ENCODE data around the gene DNM2.
A peak's percentile ranks its signal among the peaks of the same experiment; 100 is the strongest.

Gene DNM2

GRCh38 chr19:10761443-10762250, 43.8 kb downstream of the DNM2 start:
- Mint-ChIP-seq H3K27me3 (no peaks in the 10 kb centered on the region), H3K4me1 (peaks cover 55 to 90% of the 10 kb centered on the region in 2 donors), H3K4me3 (no peak overlapping the region), H3K27ac (peak overlapping the region; percentile 94), H3K9me3 (peaks cover 4% of the 10 kb centered on the region in 2 donors), H3K36me3 (peaks cover 50 to 54% of the 10 kb centered on the region in 2 donors)
- DNase-seq, result no peak
- ATAC-seq (replicated peaks), result no peak

- DNase-seq, result no peak
- ATAC-seq (replicated peaks), result no peak
- H3K36me3 Mint-ChIP-seq, result peaks cover 51 to 54% of the 10 kb centered on the region in 2 donors
- peak overlapping the region in 1 of 2 donors; percentile 55 for H3K4me3 Mint-ChIP-seq
- H3K27me3 Mint-ChIP-seq, result no peaks in the 10 kb centered on the region
- H3K9me3 Mint-ChIP-seq, result peaks cover 4% of the 10 kb centered on the region in 2 donors
- peak overlapping the region; percentile 94 for H3K27ac Mint-ChIP-seq
- peaks cover 49 to 86% of the 10 kb centered on the region in 2 donors for H3K4me1 Mint-ChIP-seq
Measured at GRCh38 chr19:10762656-10763055, 44.8 kb downstream of the DNM2 start.

GRCh38 chr19:10763411-10763810, 45.5 kb downstream of the DNM2 start:
- DNase-seq (no peak), ATAC-seq (replicated peaks) (no peak)
- peaks cover 53 to 57% of the 10 kb centered on the region in 2 donors for H3K36me3 Mint-ChIP-seq
- H3K4me1 Mint-ChIP-seq, result peaks cover 50 to 85% of the 10 kb centered on the region in 2 donors
- H3K9me3 Mint-ChIP-seq, result peaks cover 4% of the 10 kb centered on the region in 2 donors
- peak overlapping the region; percentile 79 for H3K27ac Mint-ChIP-seq
- no peaks in the 10 kb centered on the region for H3K27me3 Mint-ChIP-seq
- peak overlapping the region; percentile 10 to 16 for H3K4me3 Mint-ChIP-seq

GRCh38 chr19:10763828-10764339, 46.0 kb downstream of the DNM2 start:
- peaks cover 52 to 57% of the 10 kb centered on the region in 2 donors for H3K36me3 Mint-ChIP-seq
- ATAC-seq (replicated peaks), result no peak
- peaks cover 1 to 3% of the 10 kb centered on the region in 2 donors for H3K9me3 Mint-ChIP-seq
- H3K4me1 Mint-ChIP-seq, result peaks cover 53 to 85% of the 10 kb centered on the region in 2 donors
- no peak for DNase-seq
- peak overlapping the region in 1 of 2 donors; percentile 16 for H3K4me3 Mint-ChIP-seq
- H3K27me3 Mint-ChIP-seq, result no peaks in the 10 kb centered on the region
- H3K27ac Mint-ChIP-seq, result peak overlapping the region; percentile 79

- Mint-ChIP-seq H3K27me3 (no peaks in the 10 kb centered on the region), H3K4me3 (peak overlapping the region in 1 of 2 donors; percentile 41), H3K4me1 (peaks cover 53 to 85% of the 10 kb centered on the region in 2 donors), H3K9me3 (no peaks in the 10 kb centered on the region), H3K36me3 (peaks cover 55 to 57% of the 10 kb centered on the region in 2 donors), H3K27ac (peak overlapping the region; percentile 73)
- DNase-seq (no peak), ATAC-seq (replicated peaks) (no peak)
Measured at GRCh38 chr19:10764340-10764894, 46.5 kb downstream of the DNM2 start.

- Mint-ChIP-seq H3K4me1 (peaks cover 51 to 83% of the 10 kb centered on the region in 2 donors), H3K4me3 (no peak overlapping the region), H3K36me3 (peaks cover 58 to 59% of the 10 kb centered on the region in 2 donors), H3K27ac (no peak overlapping the region), H3K27me3 (no peaks in the 10 kb centered on the region), H3K9me3 (peaks cover 3 to 4% of the 10 kb centered on the region in 2 donors)
- ATAC-seq (replicated peaks) (no peak), DNase-seq (no peak)
Measured at GRCh38 chr19:10766049-10766623, 48.3 kb downstream of the DNM2 start.

GRCh38 chr19:10766671-10767201, 48.9 kb downstream of the DNM2 start:
- ATAC-seq (replicated peaks), result no peak
- Mint-ChIP-seq H3K9me3 (peaks cover 3 to 4% of the 10 kb centered on the region in 2 donors), H3K4me1 (peaks cover 46 to 77% of the 10 kb centered on the region in 2 donors), H3K4me3 (no peak overlapping the region), H3K36me3 (peaks cover 53 to 57% of the 10 kb centered on the region in 2 donors), H3K27me3 (no peaks in the 10 kb centered on the region), H3K27ac (no peak overlapping the region)
- DNase-seq, result no peak

- peaks cover 3 to 4% of the 10 kb centered on the region in 2 donors for H3K9me3 Mint-ChIP-seq
- peaks cover 38 to 68% of the 10 kb centered on the region in 2 donors for H3K4me1 Mint-ChIP-seq
- H3K27ac Mint-ChIP-seq, result peak overlapping the region; percentile 47
- H3K36me3 Mint-ChIP-seq, result peaks cover 52 to 54% of the 10 kb centered on the region in 2 donors
- H3K27me3 Mint-ChIP-seq, result no peaks in the 10 kb centered on the region
- ATAC-seq (replicated peaks) (no peak), DNase-seq (no peak)
- no peak overlapping the region for H3K4me3 Mint-ChIP-seq
Measured at GRCh38 chr19:10767726-10768125, 49.8 kb downstream of the DNM2 start.

DNA sequence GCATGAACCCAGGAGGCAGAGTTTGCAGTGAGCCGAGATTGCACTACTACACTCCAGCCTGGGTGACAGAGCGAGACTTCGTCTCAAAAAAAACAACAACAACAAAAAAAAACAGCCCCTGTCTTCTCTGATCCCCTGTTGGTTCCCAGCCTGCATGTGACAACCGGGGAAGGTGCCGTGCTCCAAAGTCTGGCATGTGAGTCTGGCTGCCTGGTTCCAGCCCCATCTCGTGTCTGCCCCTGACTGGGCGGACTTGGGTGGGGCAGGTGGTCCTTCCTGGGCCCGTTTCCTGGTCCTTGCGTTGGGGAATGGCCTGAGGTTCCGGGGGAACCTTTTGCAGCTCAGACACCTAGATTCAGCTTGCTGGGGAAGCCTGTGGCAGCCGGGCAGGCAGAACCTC, 50.5 kb downstream of the DNM2 start:
- Mint-ChIP-seq H3K36me3 (peaks cover 52 to 53% of the 10 kb centered on the region in 2 donors), H3K4me1 (peaks cover 32 to 61% of the 10 kb centered on the region in 2 donors), H3K4me3 (no peak overlapping the region), H3K9me3 (peaks cover 3 to 4% of the 10 kb centered on the region in 2 donors), H3K27me3 (no peaks in the 10 kb centered on the region), H3K27ac (peak overlapping the region; percentile 89)
- ATAC-seq (replicated peaks) (no peak), DNase-seq (no peak)

DNA sequence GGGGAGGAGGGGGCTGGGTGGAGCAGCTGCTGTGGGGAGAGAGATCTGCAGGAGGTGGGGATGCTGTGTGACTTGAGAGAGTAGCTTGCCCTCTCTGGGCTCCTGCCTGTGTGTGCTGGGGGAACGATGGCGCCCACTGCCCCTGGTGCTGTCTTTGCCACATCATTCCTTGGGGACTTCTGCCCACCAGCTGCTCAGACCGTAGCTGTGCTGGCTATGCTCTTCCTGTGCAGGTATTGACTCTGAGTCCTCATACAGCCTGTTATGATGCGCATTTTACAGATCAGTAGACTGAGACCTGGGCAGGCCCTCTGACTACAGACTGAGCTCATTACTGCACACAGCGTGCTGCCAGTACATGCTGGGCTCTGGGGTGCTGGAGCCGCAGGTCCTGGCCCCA, 51.1 kb downstream of the DNM2 start:
- Mint-ChIP-seq H3K4me1 (peaks cover 28 to 55% of the 10 kb centered on the region in 2 donors), H3K4me3 (no peak overlapping the region), H3K36me3 (peaks cover 46 to 50% of the 10 kb centered on the region in 2 donors), H3K9me3 (peaks cover 3 to 4% of the 10 kb centered on the region in 2 donors), H3K27me3 (no peaks in the 10 kb centered on the region), H3K27ac (peak overlapping the region; percentile 88)
- ATAC-seq (replicated peaks) (peak; percentile 42 to 79), DNase-seq (no peak)

GRCh38 chr19:10769533-10770491, 51.9 kb downstream of the DNM2 start:
- Mint-ChIP-seq H3K27ac (peak overlapping the region; percentile 88), H3K9me3 (peaks cover 3 to 4% of the 10 kb centered on the region in 2 donors), H3K4me3 (no peak overlapping the region), H3K27me3 (no peaks in the 10 kb centered on the region), H3K36me3 (peaks cover 40 to 50% of the 10 kb centered on the region in 2 donors), H3K4me1 (peaks cover 24 to 47% of the 10 kb centered on the region in 2 donors)
- DNase-seq, result no peak
- no peak for ATAC-seq (replicated peaks)

DNA sequence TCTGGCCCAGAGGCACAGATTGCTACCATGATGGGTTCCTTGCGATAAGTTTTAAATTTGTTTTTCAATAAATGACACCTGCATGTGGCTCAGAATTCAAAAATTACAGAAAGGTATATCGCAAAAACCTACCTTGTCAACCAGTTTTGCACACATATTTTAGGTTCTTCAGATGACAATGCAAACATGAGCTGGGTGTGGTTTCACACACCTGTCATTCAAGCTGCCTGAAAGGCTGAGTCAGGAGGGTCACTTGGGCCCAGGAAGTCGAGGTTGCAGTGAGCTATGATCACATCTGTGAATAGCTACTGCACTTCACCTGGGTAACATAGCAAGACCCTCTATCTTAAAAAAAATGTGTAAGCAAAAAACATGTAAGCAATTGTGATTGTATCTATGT, 56.1 kb downstream of the DNM2 start:
- H3K27ac Mint-ChIP-seq, result no peak overlapping the region
- peaks cover 35 to 45% of the 10 kb centered on the region in 2 donors for H3K4me1 Mint-ChIP-seq
- H3K27me3 Mint-ChIP-seq, result no peaks in the 10 kb centered on the region
- DNase-seq, result no peak
- H3K9me3 Mint-ChIP-seq, result peaks cover 3 to 4% of the 10 kb centered on the region in 2 donors
- ATAC-seq (replicated peaks), result no peak
- peaks cover 43 to 54% of the 10 kb centered on the region in 2 donors for H3K36me3 Mint-ChIP-seq
- H3K4me3 Mint-ChIP-seq, result no peak overlapping the region

GRCh38 chr19:10774893-10775292, 57.0 kb downstream of the DNM2 start:
- DNase-seq (no peak), ATAC-seq (replicated peaks) (no peak)
- H3K4me3 Mint-ChIP-seq, result no peak overlapping the region
- H3K36me3 Mint-ChIP-seq, result peaks cover 39 to 53% of the 10 kb centered on the region in 2 donors
- H3K4me1 Mint-ChIP-seq, result peaks cover 31 to 42% of the 10 kb centered on the region in 2 donors
- no peaks in the 10 kb centered on the region for H3K27me3 Mint-ChIP-seq
- H3K9me3 Mint-ChIP-seq, result peaks cover 3 to 4% of the 10 kb centered on the region in 2 donors
- H3K27ac Mint-ChIP-seq, result no peak overlapping the region

All from stimulated activated naive B cell treated with anti-CD40 and anti-IgM and Interleukin-4, amounts not matched to agents 10 μg/mL and 1 μg/mL and 100 μg/mL, for 72 hours (primary cell).